ENCODE measurements around the gene NBEA.
"Not testable (repeated sequence)": the region's sequence is repeated elsewhere in the genome, so short reads cannot be mapped to it uniquely, and the experiment has no call there.

Gene NBEA

DNA sequence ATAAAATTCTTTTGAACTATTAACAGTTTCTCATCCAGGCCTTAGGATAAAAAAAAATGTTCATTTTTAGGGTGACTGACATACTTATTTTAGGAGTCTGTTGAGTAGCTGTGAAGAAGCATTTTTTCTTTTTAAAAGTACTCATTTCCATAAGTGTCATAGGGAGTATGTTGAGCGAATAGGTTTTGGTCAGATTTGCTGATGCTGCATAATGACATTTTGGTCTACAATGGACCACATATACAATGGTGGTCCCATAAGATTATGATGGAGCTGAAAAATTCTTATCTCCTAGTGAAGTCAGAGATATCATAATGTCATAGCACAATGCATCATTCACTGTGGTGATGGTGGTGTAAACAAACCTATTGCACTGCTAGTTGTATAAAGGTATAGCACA, 17.4 kb downstream of the NBEA start:
- DNase-seq (ENCODE audit: low spot score) = no peak

DNA sequence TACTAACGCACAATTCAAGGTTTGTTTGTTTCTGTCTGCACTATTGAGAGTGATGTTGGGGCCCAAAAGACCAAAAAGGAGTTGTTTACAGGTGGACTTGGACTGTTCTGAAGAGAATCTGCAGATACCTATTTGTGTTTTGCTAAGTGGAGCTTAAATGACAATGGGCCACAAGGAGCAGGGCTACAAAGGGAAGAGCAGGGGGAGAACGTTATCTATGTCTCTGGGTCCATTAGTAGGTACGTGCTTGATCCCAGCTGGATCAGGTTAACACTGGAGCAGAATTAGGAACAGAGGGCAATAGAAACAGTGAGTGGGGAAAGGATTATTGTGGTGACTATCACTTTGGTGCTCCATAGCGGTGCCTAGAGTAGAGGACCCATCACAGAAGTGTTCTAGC, 22.5 kb downstream of the NBEA start:
- no peak for DNase-seq (ENCODE audit: low spot score)

DNA sequence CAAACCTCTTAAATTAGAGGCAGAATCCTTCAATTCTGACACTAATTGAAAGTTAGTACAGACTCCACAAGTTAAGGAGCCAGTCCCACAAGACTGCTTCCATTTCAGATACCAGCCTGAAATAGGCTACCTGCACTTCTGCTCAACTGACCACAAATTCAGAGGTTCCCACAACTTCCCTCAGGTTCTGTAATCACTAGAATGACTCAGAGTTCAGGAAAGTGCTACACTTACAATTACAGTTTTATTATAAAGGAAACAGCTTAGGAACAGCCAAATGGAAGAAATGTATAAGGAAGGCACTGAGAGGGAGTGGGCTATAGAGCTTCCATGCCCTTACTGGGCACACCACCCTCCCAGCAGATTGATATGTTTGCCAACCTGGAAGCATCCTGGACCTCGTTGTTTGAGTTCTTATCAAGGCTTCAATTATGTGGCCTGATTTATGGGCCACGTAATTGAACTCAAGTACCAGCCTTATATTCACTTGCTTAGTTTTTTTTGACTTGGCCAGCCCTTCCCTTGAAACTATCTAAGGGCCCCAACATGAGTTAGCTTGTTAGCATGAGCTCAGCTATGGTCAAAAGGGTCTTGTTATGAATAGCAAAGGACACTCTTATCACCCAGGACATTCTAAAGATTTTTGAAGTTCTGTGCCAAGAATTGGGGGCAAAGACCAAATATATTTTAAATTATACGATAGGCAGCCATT, 25.9 kb downstream of the NBEA start:
- DNase-seq (ENCODE audit: low spot score) = no peak

DNA sequence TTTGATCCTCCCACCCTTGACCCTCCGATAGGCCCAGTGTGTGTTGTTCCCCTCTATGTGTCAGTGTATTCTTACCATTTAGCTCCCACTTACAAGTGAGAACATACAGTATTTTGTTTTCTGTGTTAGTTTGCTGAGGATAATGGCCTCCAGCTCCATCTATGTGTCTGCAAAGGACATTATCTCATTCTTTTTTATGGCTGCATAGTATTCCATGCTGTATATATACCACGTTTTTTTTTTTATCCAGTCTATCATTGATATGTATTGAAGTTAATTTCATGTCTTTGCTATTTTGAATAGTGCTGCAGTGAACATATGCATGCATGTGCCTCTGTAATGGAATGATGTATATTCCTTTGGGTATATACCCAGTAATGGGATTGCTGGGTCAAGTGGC, 27.5 kb downstream of the NBEA start:
- DNase-seq (ENCODE audit: low spot score) = not testable (repeated sequence)

DNA sequence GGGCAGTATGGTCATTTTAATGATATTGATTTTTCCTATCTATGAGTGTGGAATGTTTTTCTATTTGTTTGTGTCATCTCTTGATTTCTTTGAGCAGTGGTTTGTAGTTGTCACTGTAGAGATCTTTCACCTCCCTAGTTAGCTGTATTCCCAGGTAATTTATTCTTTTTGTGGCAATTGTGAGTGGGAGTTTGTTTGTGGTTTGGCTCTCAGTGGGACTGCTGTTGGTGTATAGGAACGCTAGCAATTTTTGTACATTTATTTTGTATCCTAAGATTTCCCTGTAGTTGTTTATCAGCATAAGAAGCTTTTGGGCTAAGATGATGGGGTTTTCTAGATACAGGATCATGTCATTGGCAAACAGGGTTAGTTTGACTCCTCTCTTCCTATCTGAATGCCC, 28.9 kb downstream of the NBEA start:
- DNase-seq (ENCODE audit: low spot score) = no peak

DNA sequence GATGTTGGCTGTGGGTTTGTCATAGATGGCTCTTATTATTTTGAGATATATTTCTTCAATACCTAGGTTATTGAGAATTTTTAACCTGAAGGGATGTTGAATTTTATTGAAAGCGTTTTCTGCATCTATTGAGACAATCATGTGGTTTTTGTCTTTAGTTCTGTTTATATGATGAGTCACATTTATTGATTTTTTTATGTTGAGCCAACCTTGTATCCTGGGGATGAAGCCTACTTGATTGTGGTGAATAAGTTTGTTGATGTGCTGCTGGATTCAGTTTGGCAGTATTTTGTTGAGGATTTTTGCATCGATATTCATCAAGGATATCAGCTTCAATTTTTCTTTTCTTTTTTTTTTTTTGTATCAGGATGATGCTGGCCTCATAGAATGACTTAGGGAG, 29.4 kb downstream of the NBEA start:
- no peak for DNase-seq (ENCODE audit: low spot score)

DNA sequence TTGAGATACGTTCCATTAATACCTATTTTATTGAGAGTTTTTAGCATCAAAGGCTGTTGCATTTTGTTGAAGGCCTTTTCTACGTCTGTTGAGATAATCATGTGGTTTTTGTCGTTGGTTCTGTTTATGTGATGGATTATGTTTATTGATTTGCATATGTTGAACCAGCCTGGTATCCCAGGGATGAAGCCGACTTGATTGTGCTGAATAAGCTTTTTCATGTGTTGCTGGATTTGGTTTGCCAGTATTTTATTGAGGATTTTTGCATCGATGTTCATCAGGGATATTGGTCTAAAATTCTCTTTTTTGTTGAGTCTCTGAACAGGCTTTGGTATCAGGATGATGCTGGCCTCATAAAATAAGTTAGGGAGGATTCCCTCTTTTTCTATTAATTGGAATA, 43.1 kb downstream of the NBEA start:
- not testable (repeated sequence) for DNase-seq (ENCODE audit: low spot score)

DNA sequence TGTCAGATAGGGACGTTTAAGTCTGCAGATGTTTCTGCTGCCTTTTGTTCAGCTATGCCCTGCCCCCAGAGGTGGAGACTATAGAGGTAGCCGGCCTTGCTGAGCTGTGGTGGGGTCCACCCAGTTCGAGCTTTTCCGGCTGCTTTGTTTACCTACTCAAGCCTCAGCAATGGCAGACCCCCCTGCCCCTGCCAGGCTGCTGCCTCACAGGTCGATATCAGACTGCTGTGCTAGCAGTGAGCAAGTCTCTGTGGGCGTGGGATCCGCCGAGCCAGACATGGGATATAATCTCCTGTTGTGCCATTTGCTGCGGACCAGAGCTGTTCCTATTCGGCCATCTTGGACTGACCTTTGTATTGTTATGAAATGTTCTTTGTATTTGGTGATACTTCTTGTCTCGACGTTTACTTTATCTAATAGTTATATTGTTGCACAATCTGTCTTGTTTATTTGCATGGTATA, 46.3 kb downstream of the NBEA start:
- no peak for DNase-seq (ENCODE audit: low spot score)

DNA sequence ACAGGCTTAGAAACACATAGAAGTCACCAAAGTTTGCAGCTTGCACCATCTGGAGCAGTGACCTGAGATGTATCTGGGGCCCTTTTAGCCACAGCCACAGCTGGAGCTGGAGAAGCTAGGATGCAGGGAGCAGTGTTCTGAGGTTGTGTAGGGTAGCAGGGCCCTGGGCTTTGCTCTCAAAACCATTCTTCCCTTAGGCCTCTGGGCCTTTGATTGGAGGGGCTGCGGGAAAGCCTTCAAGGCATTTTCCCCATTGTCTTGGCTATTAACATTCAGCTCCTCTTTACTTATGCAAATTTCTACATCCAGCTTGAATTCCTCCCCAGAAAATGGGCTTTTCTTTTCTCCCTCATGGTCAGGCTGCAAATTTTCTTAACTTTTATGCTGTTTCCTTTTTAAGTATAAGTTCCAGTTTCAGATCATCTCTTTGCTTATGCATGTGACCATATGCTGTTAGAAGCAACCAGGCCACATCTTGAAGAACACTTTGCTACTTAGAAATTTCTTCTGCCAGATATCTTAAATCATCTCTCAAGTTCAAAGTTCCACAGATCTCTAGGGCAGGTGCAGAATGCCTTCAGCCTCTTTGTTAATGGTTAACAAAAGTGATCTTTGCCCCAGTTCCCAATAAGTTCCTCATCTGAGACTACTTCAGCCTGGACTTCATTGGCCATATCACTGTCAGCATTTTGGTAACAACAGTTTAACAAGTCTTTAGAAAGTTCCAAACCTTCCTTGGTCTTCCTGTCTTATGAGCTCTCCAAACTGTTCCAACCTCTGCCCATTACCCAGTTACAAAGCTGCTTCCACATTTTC, 48.5 kb downstream of the NBEA start:
- DNase-seq (ENCODE audit: low spot score) = no peak

DNA sequence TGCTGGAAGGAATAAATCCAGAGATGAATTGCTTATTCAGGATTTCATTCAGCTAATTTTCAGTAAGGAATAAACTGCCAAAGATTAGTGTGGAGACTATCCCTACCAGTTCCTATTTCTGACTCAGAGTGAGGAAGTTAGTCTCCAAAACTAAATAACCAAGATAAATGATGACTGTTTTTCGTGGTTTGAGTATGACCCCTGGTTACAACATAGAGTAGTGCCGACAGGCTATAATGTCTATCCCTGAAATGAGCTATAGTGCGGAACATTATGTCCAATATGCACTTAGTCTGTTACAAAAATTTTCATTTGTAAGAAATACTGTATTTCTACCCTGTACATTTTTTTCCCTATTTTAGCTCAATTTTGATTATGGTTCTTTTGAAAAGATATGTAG, 51.4 kb downstream of the NBEA start:
- DNase-seq (ENCODE audit: low spot score) = no peak

DNA sequence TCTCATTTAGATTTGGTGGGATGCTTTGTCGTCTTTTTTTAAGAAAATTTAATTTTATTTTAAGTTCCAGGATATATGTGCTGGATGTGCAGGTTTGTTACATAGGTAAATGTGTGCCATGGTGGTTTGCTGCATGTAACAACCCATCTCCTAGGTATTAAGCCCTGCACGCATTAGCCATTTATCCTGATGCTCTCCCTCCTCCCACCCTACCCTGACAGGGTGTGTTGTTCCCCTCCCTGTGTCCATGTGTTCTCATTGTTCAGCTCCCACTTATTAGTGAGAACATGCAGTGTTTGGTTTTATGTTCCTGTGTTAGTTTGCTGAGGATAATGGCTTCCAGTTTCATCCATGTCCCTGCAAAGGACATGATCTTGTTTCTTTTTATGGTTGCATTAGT, 61.7 kb downstream of the NBEA start:
- not testable (repeated sequence) for DNase-seq (ENCODE audit: low spot score)

DNA sequence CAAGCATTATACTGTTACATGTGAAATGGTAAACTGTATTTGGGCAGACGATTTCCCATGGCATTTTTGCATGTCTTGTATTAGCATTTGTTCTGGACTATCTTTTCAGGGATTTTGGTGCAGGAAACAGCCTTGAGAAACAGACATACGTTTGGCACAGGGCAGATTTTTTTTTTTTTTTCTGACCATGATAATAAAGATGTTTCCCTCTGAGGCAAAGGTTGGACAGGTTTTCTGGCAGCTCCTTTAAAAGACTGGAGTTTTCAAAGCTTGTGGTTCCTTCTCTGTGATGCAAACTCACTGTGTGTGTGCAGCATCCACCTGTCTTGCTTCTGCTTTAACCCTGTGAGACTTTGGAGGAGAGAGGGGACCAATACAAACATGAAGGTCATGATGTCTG, 63.0 kb downstream of the NBEA start:
- no peak for DNase-seq (ENCODE audit: low spot score)

DNA sequence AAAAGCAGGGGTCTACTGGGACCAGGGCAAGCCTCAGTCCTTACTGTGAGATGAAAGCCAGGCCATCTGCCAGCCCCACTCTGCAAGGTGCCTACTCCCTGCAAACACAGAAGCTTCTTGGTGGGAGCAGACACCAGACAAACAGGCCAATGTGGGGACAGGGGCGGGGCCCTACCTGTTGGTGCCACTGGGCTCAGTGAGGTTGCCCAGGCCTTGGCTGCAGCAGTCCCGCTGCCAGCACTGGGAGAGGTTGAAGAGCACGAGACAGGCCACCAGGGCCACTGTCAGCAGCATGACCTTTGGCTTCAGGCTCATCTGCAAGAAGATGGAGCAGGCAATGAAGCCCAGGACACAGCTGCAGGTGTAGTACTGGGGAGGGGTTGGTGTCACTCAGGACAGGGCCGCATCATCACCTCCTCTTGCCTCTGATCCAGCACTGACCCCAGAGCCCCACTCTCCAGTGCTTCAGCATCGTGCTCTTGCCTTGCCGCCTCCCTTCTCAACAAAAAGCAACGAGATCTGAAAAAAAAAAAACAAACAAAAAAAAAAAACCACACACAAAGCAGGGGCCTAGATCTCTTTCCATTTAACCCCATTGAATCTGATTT, 72.6 kb downstream of the NBEA start:
- DNase-seq (ENCODE audit: low spot score) = no peak

DNA sequence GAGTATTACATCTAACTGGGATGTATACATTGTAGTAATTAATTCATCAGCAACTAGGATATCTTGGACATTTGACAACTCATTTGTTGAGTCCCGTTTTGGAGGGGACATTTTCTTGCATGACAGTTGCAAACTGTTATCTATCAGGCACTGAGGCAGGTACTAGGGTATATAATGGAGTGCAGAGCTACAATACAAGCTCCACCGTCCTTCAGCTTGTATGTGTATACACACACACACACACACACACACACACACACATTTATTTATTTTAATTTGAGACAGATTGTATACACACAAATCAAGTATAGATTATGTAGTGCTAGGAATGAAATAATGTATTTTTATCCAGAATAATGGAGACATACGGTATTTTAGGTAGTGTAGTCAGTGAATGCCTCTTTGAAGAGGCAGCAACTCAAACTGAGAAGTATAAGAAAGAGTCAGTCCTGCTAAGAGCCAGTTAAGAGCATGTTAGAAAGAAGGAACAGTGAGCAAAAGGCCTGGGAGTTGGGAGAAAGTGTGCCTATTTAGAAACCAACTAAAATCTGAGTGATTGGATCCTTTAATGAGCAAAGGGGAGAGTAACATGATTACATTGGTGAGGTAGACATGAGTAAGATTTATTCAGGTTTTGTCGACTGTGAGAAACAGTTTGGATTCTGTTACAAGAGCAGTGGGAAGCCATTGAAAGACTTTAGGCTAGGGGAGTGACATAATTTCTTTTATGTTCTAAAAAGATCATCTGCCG, 74.5 kb downstream of the NBEA start:
- no peak for DNase-seq (ENCODE audit: low spot score)

DNA sequence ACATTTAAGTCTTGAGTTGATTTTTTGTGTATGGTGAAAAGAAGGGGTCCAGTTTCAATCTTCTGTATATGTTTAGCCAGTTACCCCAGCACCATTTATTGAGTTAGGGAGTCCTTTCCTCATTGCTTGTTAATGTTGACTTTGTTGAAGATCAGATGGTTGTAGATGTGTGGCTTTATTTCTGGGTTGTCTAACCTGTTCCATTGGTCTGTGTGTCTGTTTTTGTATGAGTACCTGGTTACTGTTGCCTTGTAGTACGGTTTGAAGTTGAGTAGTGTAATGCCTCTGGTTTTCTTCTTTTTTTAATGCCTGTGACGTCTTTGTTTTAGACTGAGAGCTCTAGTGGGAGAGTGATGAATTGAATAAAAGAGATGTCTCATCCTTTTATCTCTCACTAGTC, 83.2 kb downstream of the NBEA start:
- DNase-seq (ENCODE audit: low spot score) = no peak

DNA sequence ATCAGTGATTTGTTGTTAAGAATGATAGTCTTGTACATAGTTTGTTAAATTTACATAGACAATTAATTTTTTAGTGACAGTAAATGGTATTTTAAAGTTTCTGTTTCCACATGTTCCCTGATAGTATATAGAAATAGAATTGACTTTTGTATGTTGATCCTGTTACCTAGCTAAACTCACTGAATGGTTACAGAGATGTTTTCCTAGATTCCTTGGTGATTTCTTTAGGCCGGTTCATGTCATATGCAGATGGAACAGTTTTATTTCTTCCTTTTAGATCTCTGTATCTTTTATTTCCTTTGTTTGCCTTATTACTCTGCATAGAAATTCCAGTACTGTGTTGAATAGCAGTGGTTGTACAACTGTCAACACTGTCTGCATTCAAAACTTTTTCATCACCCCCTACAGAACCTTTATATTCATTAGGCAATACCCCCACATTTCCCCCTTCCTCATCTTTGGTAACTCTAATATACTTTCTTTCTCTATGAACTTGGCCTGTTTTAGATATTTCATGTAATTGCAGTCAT, 86.3 kb downstream of the NBEA start:
- DNase-seq (ENCODE audit: low spot score) = no peak

DNA sequence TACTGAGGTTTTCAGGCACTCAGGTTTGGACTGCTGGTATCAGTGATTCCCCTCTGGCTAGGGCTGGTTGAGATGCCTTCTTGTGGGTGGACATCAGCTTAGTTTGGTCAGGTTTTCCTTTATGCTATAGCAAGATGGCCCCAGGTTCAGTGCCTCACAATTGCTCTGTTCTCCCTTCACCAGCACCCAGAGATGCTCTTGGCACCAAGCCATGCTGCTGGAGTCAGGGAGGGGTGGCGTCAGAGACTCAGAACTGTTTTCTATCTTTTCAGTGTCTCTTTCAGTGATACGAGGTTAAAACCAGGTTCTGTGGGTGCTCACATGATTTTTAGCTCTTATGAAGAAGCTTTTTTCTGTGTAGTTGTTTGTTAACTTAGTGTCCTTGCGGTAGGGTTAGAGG, 96.9 kb downstream of the NBEA start:
- no peak for DNase-seq (ENCODE audit: low spot score)

DNA sequence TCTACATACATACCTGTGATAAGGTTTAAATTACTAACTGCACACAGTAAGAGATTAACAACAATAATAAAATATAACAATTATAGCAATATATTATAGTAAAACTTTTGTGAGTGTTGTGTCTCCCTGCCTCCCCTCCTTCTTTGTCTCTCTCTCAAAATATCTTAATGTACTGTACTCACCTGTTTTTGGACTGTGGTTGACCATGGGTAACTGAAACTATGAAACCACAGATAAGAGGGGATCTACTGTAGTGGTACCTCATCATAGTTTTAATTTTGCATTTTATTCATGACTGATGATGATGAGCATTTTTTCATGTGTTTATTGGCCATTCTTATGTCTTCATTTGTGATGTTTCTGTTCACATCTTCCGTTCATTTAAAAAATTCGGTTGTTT, 104.5 kb downstream of the NBEA start:
- no peak for DNase-seq (ENCODE audit: low spot score)

DNA sequence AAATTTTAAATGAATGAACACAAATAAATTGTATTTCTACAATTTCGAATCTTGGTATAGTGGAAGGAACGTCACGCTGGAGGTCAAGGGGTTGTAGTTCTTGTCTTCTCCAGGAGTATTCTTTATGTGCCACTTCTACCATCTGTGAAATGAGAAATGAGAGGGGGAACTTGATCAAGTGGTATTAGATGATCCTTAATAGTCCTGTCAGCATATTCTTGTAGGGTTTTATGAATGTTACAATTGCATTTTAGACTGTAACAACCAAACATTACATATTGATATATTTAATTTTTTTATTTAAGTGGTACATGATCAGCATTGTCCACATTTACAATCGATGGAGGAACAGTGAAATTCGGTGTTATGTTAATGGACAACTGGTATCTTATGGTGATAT, 113.6 kb downstream of the NBEA start:
- DNase-seq (ENCODE audit: low spot score) = no peak

DNA sequence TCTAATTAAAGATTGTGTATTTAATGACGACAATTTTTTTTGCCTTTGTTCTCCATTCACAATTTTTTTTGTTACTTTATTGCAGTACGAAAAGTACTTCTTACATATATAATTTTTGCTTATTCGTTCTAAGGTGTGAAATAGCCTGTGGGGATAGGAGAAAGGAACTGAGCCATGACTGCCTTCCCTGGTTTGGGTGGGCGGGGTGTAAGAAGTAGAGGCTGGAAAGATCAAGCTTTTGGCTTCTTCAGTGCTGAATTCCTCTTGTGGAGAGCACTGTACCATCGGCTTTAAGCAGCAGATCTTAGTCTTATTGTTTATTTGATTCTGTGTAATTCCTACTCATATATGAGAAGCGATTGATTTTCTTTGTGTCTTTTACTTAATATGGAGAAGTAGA, 115.8 kb downstream of the NBEA start:
- DNase-seq (ENCODE audit: low spot score) = no peak

DNA sequence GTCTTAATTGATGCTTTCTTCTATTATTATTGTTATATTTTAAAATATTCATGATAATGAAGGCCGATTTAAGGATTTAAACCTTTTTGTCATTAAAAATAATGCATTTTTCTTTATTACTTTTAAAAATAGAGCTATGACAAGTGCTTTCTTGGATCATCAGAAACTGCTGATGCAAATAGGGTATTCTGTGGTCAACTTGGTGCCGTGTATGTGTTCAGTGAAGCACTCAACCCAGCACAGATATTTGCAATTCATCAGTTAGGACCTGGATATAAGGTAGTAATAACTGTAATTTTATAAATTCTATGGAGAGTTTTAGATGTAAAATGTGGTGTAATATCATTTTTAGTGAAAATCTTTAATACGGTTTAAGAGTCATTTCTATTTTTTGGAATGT, 116.5 kb downstream of the NBEA start:
- not testable (repeated sequence) for DNase-seq (ENCODE audit: low spot score)

DNA sequence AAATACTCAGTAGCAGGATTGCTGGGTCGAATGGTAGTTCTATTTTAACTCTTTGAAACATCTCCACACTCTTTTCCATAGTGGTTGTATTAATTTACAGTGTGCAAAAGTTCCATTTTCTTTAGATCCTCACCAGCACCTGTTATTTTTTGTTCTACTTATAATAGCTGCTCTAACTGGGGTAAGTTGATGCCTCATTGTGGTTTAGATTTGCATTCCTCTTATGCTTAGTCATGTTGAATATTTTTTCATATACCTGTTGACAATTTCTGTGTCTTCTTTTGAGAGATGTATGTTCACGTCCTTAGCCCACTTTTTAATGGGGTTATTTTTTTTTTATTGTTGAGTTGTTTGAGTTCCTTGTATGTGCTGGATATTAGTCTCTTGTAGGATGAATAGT, 144.6 kb downstream of the NBEA start:
- DNase-seq (ENCODE audit: low spot score) = no peak

Measured in COLO829 (cell line).